AG04450 (cell line): ENCODE results near the gene SH3RF3. TPM values are rescaled to one million over a fixed set of nuclear protein-coding genes. Genes with fewer than 3 reads are reported as not detected.

Experiments
- CTCF ChIA-PET: fragments of 300-600, 350-600 bp; formaldehyde crosslinking; extraction: SDS; loops from one replicate; lab custom pipeline; 2022; ENCODE audit warnings: antibody characterized with exemption, inconsistent platforms; lab: Charles Lee
- POLR2A ChIA-PET: fragments of 350-600 bp; formaldehyde crosslinking; extraction: SDS; loops from one replicate; lab custom pipeline; 2021; ENCODE audit warnings: antibody characterized with exemption, inconsistent platforms; lab: Yijun Ruan, JAX
- DNase-seq: peaks from one replicate; pipeline ENCODE4 v3.0.0-alpha.2; 2011; ENCODE audit warnings: low read depth, low spot score
- H3K27ac ChIP-seq: one replicate; pipeline ENCODE4 v1.5.1; 2012; ENCODE audit warnings: low read depth, low read length, control low read depth
- H3K27me3 ChIP-seq: one replicate; pipeline ENCODE4 v1.6.0; 2012; ENCODE audit warnings: low read length; ENCODE audit not compliant: control insufficient read depth, insufficient read depth
- H3K4me3 ChIP-seq: 2 replicates; pipeline ENCODE4 v1.5.1; 2011; ENCODE audit warnings: mild to moderate bottlenecking, low read depth, low read length, control low read depth
- H3K9me3 ChIP-seq: 2 replicates; pipeline ENCODE4 v1.5.1; 2012; ENCODE audit warnings: low read length; ENCODE audit not compliant: control insufficient read depth, insufficient read depth
- CTCF ChIP-seq: IDR thresholded peaks from 2 replicates; pipeline ENCODE4 v1.5.1; 2011; ENCODE audit warnings: low read depth, low read length, control low read depth, inconsistent platforms
- polyA plus RNA-seq: library from polyadenylated mRNA; depleted of rRNA; stranded (reverse); fragments of >200 nt; gene quantifications from 2 replicates; pipeline ENCODE4 v1.2.3, GENCODE V29; 2011

Gene SH3RF3
- polyA plus RNA-seq, 1 experiment, result 5.7 TPM

- H3K4me3 ChIP-seq, result no peak overlapping the region
- TF ChIP-seq CTCF, result no peak
- no peaks in the 10 kb centered on the region; the same call in 1 of the 2 replicates for H3K9me3 ChIP-seq
- POLR2A ChIA-PET, result no interaction called here
- no peak overlapping the region for H3K27ac ChIP-seq
- no peaks in the 10 kb centered on the region for H3K27me3 ChIP-seq
- DNase-seq, result no peak
- CTCF ChIA-PET, result no interaction called here
Measured at GRCh38 chr2:109467701-109468100, 338.7 kb downstream of the SH3RF3 start.

- ChIA-PET POLR2A (no interaction called here), CTCF (interaction anchor here (0.6 kb wide), 1 partner anchor 10 kb away, joined by 4 read pairs; no protein-coding TSS in a partner anchor)
- Histone ChIP-seq H3K4me3 (no peak overlapping the region), H3K27me3 (no peaks in the 10 kb centered on the region), H3K9me3 (no peaks in the 10 kb centered on the region; the same call in 1 of the 2 replicates), H3K27ac (no peak overlapping the region)
- TF ChIP-seq CTCF, result no peak
- DNase-seq, result no peak
Measured at GRCh38 chr2:109468893-109469292, 339.9 kb downstream of the SH3RF3 start.

GRCh38 chr2:109471658-109472057, 342.7 kb downstream of the SH3RF3 start:
- CTCF ChIA-PET, result no interaction called here
- POLR2A ChIA-PET, result no interaction called here

GRCh38 chr2:109472331-109472959, 343.4 kb downstream of the SH3RF3 start:
- Histone ChIP-seq H3K27me3 (no peaks in the 10 kb centered on the region), H3K4me3 (no peak overlapping the region), H3K27ac (no peak overlapping the region), H3K9me3 (no peaks in the 10 kb centered on the region; the same call in 1 of the 2 replicates)
- CTCF ChIA-PET, result no interaction called here
- DNase-seq, result no peak
- POLR2A ChIA-PET, result no interaction called here
- TF ChIP-seq CTCF, result no peak

More at GRCh38 chr2:109471658-109472057, 342.7 kb downstream of the SH3RF3 start:
- no peaks in the 10 kb centered on the region; the same call in 1 of the 2 replicates for H3K9me3 ChIP-seq
- H3K27ac ChIP-seq, result no peak overlapping the region
- TF ChIP-seq CTCF, result no peak
- no peak overlapping the region for H3K4me3 ChIP-seq
- DNase-seq, result no peak
- H3K27me3 ChIP-seq, result no peaks in the 10 kb centered on the region

- ChIA-PET CTCF (no interaction called here), POLR2A (no interaction called here)
- no peak overlapping the region for H3K4me3 ChIP-seq
- no peak overlapping the region for H3K27ac ChIP-seq
- H3K9me3 ChIP-seq, result no peaks in the 10 kb centered on the region; the same call in 1 of the 2 replicates
- TF ChIP-seq CTCF, result no peak
- no peak for DNase-seq
- H3K27me3 ChIP-seq, result no peaks in the 10 kb centered on the region
Measured at GRCh38 chr2:109472974-109473373, 344.0 kb downstream of the SH3RF3 start.
